Measurements from ENCODE around the gene VTI1A.
"Not testable (repeated sequence)": the region's sequence is repeated elsewhere in the genome, so short reads cannot be mapped to it uniquely, and the experiment has no call there.

VTI1A gene

DNA sequence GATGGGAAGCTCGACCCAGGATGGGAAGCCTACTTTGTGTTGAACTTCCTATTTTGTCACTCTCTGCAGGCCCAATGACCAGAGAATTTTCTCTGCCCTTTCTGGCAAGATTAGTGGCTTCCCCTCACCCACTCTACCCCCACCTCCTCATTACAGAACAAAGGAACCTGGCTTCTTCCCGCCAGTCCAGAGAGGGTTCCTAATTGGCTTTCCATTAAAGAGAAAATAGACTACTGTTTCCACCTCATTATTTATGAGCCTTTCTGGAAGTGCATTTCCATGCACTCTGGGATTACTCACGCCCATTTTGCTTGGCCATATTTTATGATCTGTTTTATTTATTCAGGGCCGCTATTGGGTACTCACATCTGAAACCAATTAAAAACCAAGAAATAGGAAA is 408.1 kb downstream of the VTI1A start:
- TF ChIP-seq, protein P1, sequence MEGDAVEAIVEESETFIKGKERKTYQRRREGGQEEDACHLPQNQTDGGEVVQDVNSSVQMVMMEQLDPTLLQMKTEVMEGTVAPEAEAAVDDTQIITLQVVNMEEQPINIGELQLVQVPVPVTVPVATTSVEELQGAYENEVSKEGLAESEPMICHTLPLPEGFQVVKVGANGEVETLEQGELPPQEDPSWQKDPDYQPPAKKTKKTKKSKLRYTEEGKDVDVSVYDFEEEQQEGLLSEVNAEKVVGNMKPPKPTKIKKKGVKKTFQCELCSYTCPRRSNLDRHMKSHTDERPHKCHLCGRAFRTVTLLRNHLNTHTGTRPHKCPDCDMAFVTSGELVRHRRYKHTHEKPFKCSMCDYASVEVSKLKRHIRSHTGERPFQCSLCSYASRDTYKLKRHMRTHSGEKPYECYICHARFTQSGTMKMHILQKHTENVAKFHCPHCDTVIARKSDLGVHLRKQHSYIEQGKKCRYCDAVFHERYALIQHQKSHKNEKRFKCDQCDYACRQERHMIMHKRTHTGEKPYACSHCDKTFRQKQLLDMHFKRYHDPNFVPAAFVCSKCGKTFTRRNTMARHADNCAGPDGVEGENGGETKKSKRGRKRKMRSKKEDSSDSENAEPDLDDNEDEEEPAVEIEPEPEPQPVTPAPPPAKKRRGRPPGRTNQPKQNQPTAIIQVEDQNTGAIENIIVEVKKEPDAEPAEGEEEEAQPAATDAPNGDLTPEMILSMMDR (IDR thresholded peaks at IDR 0.05; ENCODE audit: control insufficient read depth, insufficient read depth, low read depth, low read length, missing control alignments): no peak
- no peak for DNase-seq (ENCODE audit: low read depth)
- no peak overlapping the region for H3K4me3 ChIP-seq (ENCODE audit: control insufficient read depth, low read depth, low read length)

DNA sequence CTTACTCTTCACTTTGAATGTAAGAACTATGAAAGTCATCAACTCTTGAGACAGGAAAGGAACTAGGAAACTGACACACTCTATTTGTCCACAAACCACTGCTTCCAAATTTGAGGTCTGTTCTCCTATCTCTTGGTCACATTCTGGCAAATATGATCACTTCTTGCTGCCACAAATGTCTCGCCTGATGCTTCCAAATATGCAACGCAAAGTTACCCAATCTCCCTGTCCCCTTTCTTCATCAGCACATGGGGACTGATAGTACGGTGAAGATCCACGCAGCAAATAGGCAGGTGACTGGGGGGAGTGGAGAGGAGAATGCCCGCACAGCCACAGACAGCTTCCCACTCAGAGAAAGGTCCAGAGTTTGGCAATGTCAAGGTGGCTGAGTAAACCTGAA is 410.5 kb downstream of the VTI1A start:
- no peak for DNase-seq (ENCODE audit: low read depth)
- H3K4me3 ChIP-seq (ENCODE audit: control insufficient read depth, low read depth, low read length): no peak overlapping the region
- TF ChIP-seq, protein P1 (IDR thresholded peaks at IDR 0.05; ENCODE audit: control insufficient read depth, insufficient read depth, low read depth, low read length, missing control alignments): no peak

GRCh38 chr10:112858986-112859651 is 412.1 kb downstream of the VTI1A start:
- no peak overlapping the region for H3K4me3 ChIP-seq (ENCODE audit: control insufficient read depth, low read depth, low read length)
- TF ChIP-seq, protein P1 (IDR thresholded peaks at IDR 0.05; ENCODE audit: control insufficient read depth, insufficient read depth, low read depth, low read length, missing control alignments): no peak
- DNase-seq (ENCODE audit: low read depth): no peak

GRCh38 chr10:112859793-112860192 is 412.8 kb downstream of the VTI1A start:
- H3K4me3 ChIP-seq (ENCODE audit: control insufficient read depth, low read depth, low read length): no peak overlapping the region
- TF ChIP-seq, protein P1 (IDR thresholded peaks at IDR 0.05; ENCODE audit: control insufficient read depth, insufficient read depth, low read depth, low read length, missing control alignments): no peak
- DNase-seq (ENCODE audit: low read depth): no peak

DNA sequence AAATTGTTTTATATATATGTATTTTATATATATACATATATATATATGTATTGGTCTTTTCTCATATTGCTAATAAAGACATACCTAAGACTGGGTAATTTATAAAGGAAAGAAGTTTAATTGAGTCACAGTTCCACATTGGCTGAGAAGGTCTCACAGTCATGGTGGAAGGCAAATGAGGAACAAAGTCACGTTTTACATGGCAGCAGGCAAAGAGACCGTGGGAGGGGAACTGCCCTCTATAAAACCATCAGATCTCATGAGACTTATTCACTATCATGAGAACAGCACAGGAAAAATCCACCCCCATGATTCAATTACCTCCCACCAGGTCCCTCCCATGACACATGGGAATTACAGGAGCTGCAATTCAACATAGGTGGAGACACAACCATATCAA is 416.4 kb downstream of the VTI1A start:
- H3K4me3 ChIP-seq (ENCODE audit: control insufficient read depth, low read depth, low read length); DNase-seq (ENCODE audit: low read depth): not testable (repeated sequence)
